Hepatocyte (in vitro differentiated cells): ENCODE measurements around the gene TUBB6.

Source experiments
- CTCF ChIP-seq: fragments of 200-600 bp; sonication (generic); IDR thresholded peaks from 2 replicates; pipeline ENCODE4 v1.5.1; 2016; ENCODE audit warnings: antibody characterized with exemption, mild to moderate bottlenecking; ENCODE audit not compliant: poor library complexity
- EZH2 ChIP-seq: fragments of 200-600 bp; sonication (generic); IDR thresholded peaks from 2 replicates; pipeline ENCODE4 v1.6.1; 2016; ENCODE audit warnings: antibody characterized with exemption, mild to moderate bottlenecking, borderline replicate concordance
- EZH2phosphoT487 ChIP-seq: fragments of 200-600 bp; sonication (generic); IDR thresholded peaks from one replicate; pipeline ENCODE4 v1.6.1; 2018; ENCODE audit warnings: antibody characterized with exemption, mild to moderate bottlenecking, low read depth, moderate library complexity; ENCODE audit not compliant: unreplicated experiment, severe bottlenecking

- TF ChIP-seq CTCF (no peak), EZH2 (no peak), EZH2phosphoT487 (no peak)
These were observed 27.5 kb downstream of the TUBB6 start for GRCh38 chr18:12335503-12335902.
